ENCODE results near the gene HDAC4. TPM values are rescaled to one million over a fixed set of nuclear protein-coding genes. Genes with fewer than 3 reads are reported as not detected.

The HDAC4 gene
- total and polyA plus RNA-seq, 10 of the 15 experiments (the other 5 are each of a cell fraction or from before 2014, with no cell fraction given), result 0.22 to 15.7 (median 4.8) TPM

DNA sequence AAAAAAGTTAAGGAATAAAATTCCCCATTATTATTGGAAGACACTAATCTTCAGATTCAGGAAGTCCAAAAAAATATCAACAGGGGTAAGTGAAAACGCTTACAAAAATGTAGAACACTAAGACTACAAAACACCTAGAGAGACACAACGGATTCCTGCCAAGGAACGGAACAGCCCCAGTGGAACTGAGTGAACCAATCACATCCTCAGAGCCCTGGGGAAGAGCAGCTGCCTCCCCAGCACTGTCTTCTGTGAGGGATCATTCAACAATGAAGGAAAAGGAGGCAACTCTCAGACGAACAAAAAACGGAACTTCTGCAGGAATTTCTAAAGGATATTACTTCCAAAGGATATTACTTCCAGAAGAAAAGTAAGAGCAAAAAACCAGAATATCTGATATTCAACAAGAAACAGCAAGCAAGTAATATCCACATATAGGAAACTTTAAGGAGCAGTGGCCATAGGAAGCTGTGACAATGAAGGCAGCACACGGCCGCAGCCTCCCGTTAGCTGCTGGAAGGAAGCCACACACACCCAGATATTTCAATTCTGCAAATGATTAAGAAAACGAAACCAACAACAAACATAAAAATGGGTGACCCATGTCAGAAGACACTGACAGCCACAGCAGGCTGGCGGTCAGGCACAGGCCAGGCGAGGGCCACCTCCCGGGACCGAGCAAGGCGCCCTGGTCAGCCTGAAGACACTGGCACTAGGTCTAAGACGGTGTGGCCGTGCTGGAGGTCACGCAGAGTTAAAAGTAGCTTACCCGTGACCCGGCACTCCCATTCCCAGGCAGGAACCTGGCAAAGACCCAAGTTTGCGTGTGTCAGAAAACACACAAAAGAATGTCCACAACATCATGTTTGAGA, 81.8 kb downstream of the HDAC4 start:
- Histone ChIP-seq H3K36me3 (ENCODE audit: control insufficient read depth in 2 of 2, insufficient read depth in 2 of 2, low read length in 1 of 2) (no peaks in the 10 kb centered on the region), H3K4me3 (no peak overlapping the region), H4K20me1 (ENCODE audit: control insufficient read depth, insufficient read depth) (no peaks in the 10 kb centered on the region), H3K27ac (ENCODE audit: control insufficient read depth, insufficient read depth) (no peak overlapping the region), H3K4me2 (ENCODE audit: control insufficient read depth, insufficient read depth) (peak overlapping the region; percentile 20), H3K9me3 (replicated peaks; ENCODE audit: control insufficient read depth, insufficient read depth, low read length) (peaks cover 3% of the 10 kb centered on the region; the same call in 2 of the 3 replicates), H3K4me1 (ENCODE audit: control insufficient read depth, insufficient read depth, low read length) (peaks cover 12% of the 10 kb centered on the region), H2AFZ (ENCODE audit: control insufficient read depth, low read depth, low read length) (no peak overlapping the region), H3K9ac (ENCODE audit: control insufficient read depth, insufficient read depth, low read length) (no peak overlapping the region), H3K79me2 (ENCODE audit: control insufficient read depth, insufficient read depth, low read length) (no peaks in the 10 kb centered on the region), H3K27me3 (replicated peaks in 1 of 2; ENCODE audit: control insufficient read depth in 2 of 2, insufficient read depth in 2 of 2, low read length in 1 of 2) (no peaks in the 10 kb centered on the region)
- CTCF ChIA-PET, result no interaction called here
- RAD21 ChIA-PET (ENCODE audit: unreplicated experiment), result no interaction called here
- FAIRE-seq, result no peak
- DNase-seq (ENCODE audit: low read depth, low spot score), result no peak
- BruUV-seq (replicated peaks), result no TSS peak
- in situ Hi-C loops (cut with MboI) (no loop called here), intact Hi-C loops (cut with micrococcal nuclease; ENCODE audit: unreplicated experiment) (no loop called here)
- SMC1A ChIA-PET (ENCODE audit: uncharacterized antibody, unreplicated experiment), result no interaction called here
- POLR2A ChIA-PET, result no interaction called here
- WGBS (ENCODE audit: insufficient coverage, insufficient replicate concordance, low lambda C conversion rate, missing lambda C conversion rate), result 88% methylated on average over 20 of the region's 20 CpGs
- ATAC-seq, result peak; percentile 51
- no peak for TF ChIP-seq ZNF384 (IDR thresholded peaks at IDR 0.05; ENCODE audit: borderline replicate concordance, low read depth, low read length)
- TF ChIP-seq CREM (IDR thresholded peaks at IDR 0.05; ENCODE audit: low read depth), result no peak
- TF ChIP-seq, protein P1, sequence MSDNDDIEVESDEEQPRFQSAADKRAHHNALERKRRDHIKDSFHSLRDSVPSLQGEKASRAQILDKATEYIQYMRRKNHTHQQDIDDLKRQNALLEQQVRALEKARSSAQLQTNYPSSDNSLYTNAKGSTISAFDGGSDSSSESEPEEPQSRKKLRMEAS (IDR thresholded peaks at IDR 0.05; ENCODE audit: low read depth, low read length), result no peak
- TF ChIP-seq SMAD5 (IDR thresholded peaks at IDR 0.05; ENCODE audit: low read depth), result no peak
- TF ChIP-seq, protein P2, sequence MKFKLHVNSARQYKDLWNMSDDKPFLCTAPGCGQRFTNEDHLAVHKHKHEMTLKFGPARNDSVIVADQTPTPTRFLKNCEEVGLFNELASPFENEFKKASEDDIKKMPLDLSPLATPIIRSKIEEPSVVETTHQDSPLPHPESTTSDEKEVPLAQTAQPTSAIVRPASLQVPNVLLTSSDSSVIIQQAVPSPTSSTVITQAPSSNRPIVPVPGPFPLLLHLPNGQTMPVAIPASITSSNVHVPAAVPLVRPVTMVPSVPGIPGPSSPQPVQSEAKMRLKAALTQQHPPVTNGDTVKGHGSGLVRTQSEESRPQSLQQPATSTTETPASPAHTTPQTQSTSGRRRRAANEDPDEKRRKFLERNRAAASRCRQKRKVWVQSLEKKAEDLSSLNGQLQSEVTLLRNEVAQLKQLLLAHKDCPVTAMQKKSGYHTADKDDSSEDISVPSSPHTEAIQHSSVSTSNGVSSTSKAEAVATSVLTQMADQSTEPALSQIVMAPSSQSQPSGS (IDR thresholded peaks at IDR 0.05; ENCODE audit: low read length), result no peak
- no peak for TF ChIP-seq TARDBP (IDR thresholded peaks at IDR 0.05; ENCODE audit: borderline replicate concordance)
- no peak for TF ChIP-seq ZNF622 (IDR thresholded peaks at IDR 0.05)
- TF ChIP-seq POLR2AphosphoS5 (IDR thresholded peaks at IDR 0.05; ENCODE audit: low read length), result no peak
- no peak for TF ChIP-seq RAD21 (IDR thresholded peaks at IDR 0.05; ENCODE audit: insufficient read depth, low read depth, low read length)
- TF ChIP-seq, protein P3, sequence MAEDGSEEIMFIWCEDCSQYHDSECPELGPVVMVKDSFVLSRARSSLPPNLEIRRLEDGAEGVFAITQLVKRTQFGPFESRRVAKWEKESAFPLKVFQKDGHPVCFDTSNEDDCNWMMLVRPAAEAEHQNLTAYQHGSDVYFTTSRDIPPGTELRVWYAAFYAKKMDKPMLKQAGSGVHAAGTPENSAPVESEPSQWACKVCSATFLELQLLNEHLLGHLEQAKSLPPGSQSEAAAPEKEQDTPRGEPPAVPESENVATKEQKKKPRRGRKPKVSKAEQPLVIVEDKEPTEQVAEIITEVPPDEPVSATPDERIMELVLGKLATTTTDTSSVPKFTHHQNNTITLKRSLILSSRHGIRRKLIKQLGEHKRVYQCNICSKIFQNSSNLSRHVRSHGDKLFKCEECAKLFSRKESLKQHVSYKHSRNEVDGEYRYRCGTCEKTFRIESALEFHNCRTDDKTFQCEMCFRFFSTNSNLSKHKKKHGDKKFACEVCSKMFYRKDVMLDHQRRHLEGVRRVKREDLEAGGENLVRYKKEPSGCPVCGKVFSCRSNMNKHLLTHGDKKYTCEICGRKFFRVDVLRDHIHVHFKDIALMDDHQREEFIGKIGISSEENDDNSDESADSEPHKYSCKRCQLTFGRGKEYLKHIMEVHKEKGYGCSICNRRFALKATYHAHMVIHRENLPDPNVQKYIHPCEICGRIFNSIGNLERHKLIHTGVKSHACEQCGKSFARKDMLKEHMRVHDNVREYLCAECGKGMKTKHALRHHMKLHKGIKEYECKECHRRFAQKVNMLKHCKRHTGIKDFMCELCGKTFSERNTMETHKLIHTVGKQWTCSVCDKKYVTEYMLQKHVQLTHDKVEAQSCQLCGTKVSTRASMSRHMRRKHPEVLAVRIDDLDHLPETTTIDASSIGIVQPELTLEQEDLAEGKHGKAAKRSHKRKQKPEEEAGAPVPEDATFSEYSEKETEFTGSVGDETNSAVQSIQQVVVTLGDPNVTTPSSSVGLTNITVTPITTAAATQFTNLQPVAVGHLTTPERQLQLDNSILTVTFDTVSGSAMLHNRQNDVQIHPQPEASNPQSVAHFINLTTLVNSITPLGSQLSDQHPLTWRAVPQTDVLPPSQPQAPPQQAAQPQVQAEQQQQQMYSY (CRISPR knock-in tag; IDR thresholded peaks at IDR 0.05), result no peak
- TF ChIP-seq, protein P4, sequence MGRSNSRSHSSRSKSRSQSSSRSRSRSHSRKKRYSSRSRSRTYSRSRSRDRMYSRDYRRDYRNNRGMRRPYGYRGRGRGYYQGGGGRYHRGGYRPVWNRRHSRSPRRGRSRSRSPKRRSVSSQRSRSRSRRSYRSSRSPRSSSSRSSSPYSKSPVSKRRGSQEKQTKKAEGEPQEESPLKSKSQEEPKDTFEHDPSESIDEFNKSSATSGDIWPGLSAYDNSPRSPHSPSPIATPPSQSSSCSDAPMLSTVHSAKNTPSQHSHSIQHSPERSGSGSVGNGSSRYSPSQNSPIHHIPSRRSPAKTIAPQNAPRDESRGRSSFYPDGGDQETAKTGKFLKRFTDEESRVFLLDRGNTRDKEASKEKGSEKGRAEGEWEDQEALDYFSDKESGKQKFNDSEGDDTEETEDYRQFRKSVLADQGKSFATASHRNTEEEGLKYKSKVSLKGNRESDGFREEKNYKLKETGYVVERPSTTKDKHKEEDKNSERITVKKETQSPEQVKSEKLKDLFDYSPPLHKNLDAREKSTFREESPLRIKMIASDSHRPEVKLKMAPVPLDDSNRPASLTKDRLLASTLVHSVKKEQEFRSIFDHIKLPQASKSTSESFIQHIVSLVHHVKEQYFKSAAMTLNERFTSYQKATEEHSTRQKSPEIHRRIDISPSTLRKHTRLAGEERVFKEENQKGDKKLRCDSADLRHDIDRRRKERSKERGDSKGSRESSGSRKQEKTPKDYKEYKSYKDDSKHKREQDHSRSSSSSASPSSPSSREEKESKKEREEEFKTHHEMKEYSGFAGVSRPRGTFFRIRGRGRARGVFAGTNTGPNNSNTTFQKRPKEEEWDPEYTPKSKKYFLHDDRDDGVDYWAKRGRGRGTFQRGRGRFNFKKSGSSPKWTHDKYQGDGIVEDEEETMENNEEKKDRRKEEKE (IDR thresholded peaks at IDR 0.05), result no peak
- no peak for TF ChIP-seq KLF5 (IDR thresholded peaks at IDR 0.05; ENCODE audit: partially characterized antibody)
- TF ChIP-seq EP300 (IDR thresholded peaks at IDR 0.05; ENCODE audit: borderline replicate concordance in 1 of 2, control insufficient read depth in 1 of 2, low read depth in 2 of 2, low read length in 2 of 2), result no peak
- no peak for TF ChIP-seq HDAC2 (IDR thresholded peaks at IDR 0.05)

Data from GM12878 (cell line).